ENCODE data around the gene TMBIM4. TPM values are rescaled to one million over a fixed set of nuclear protein-coding genes. Genes with fewer than 3 reads are reported as not detected.
A peak's percentile ranks its signal among the peaks of the same experiment; 100 is the strongest.

Gene TMBIM4
- total and polyA plus RNA-seq, 2 donors (not counting 3 experiments of a cell fraction or from before 2014, with no cell fraction given) = 74.1 to 370 TPM

DNA sequence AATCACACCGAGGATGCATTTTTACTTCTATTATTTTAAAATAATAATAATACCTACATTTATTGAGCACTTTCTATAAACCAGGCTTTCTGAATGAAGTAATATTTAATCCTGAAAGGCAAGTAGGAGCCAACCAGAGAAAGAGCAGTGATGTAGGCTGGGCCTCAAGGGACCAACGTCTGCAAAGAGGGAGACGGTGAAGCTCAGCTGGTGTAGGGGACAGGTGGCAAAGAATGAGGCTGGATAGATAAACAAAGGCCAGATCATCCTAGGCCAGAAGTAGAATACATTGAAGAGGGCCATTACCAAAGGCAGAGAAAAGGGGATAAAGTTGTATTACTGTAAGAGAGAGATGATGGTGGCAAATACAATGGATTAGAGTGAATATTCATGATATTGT lies 810 bp upstream of the TMBIM4 start:
- peak overlapping the region; percentile 61 for H2AFZ ChIP-seq (ENCODE audit: low read depth, low read length)
- H3K4me1 ChIP-seq (ENCODE audit: control insufficient read depth, extremely low read depth, insufficient read depth, low read length) = peaks cover 7% of the 10 kb centered on the region
- H3K36me3 ChIP-seq (ENCODE audit: control insufficient read depth in 2 of 2, extremely low read depth in 1 of 2, insufficient read depth in 2 of 2, low read length in 2 of 2) = no peaks in the 10 kb centered on the region
- CTCF ChIA-PET = no interaction called here
- FAIRE-seq (no peak), DNase-seq (ENCODE audit: low read depth, low spot score) (no peak)
- H3K9me3 ChIP-seq (replicated peaks; ENCODE audit: control insufficient read depth, insufficient read depth, low read length) = no peaks in the 10 kb centered on the region
- BruUV-seq (replicated peaks) = no TSS peak
- H3K9ac ChIP-seq (replicated peaks; ENCODE audit: extremely low read depth, insufficient read depth, low read length) = no peak overlapping the region
- H3K79me2 ChIP-seq (ENCODE audit: control insufficient read depth, insufficient read depth, low read length) = peaks cover 33% of the 10 kb centered on the region
- POLR2A ChIA-PET = interaction anchor here (0.7 to 1.8 kb wide), 2 partner anchors 16 to 40 kb away, joined by 4 to 7 read pairs; partner anchors contain the start of gene LLPH
- H3K9me1 ChIP-seq (replicated peaks; ENCODE audit: control insufficient read depth, extremely low read depth, insufficient read depth, low read length) = no peaks in the 10 kb centered on the region
- no peaks in the 10 kb centered on the region for H4K20me1 ChIP-seq (replicated peaks; ENCODE audit: control insufficient read depth, extremely low read depth, insufficient read depth, low read length)
- no peak for TF ChIP-seq JUN (IDR thresholded peaks at IDR 0.05; ENCODE audit: borderline replicate concordance, insufficient read depth, insufficient read length, low read depth)
- TF ChIP-seq POLR2A (IDR thresholded peaks at IDR 0.05; ENCODE audit: low read depth, low read length) = no peak
- TF ChIP-seq CTCF (IDR thresholded peaks at IDR 0.05; ENCODE audit: extremely low read depth in 1 of 2, insufficient read depth in 1 of 2, low read depth in 1 of 2, low read length in 2 of 2) = no peak
- no peak for TF ChIP-seq POLR2AphosphoS5 (IDR thresholded peaks at IDR 0.05; ENCODE audit: insufficient read depth, low read depth, low read length)
- no peak for TF ChIP-seq MYC (IDR thresholded peaks at IDR 0.05; ENCODE audit: low read depth, low read length)
- TF ChIP-seq, protein P1, sequence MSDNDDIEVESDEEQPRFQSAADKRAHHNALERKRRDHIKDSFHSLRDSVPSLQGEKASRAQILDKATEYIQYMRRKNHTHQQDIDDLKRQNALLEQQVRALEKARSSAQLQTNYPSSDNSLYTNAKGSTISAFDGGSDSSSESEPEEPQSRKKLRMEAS (IDR thresholded peaks at IDR 0.05; ENCODE audit: insufficient read depth, insufficient read length) = no peak
- no peak for TF ChIP-seq FOS (IDR thresholded peaks at IDR 0.05; ENCODE audit: borderline replicate concordance, insufficient read depth, low read length)
- TF ChIP-seq GATA2 (IDR thresholded peaks at IDR 0.05; ENCODE audit: insufficient read depth, insufficient read length, low read depth, low read length) = no peak
- no peak for TF ChIP-seq EZH2 (IDR thresholded peaks at IDR 0.05; ENCODE audit: borderline replicate concordance, low read depth, low read length, severe bottlenecking)
- no peaks in the 10 kb centered on the region for H3K27me3 ChIP-seq (ENCODE audit: control insufficient read depth in 2 of 2, insufficient read depth in 2 of 2, low read length in 2 of 2)
- intact Hi-C loops (cut with micrococcal nuclease) (no loop called here), dilution Hi-C loops (cut with MboI; ENCODE audit: extremely low pct_ligation_motif_present, low sequenced_read_pairs) (no loop called here)
- H3K4me2 ChIP-seq (ENCODE audit: insufficient read depth, low read length) = peak overlapping the region; percentile 9
- H3K4me3 ChIP-seq (replicated peaks in 1 of 3; ENCODE audit: insufficient read depth in 1 of 3, low read depth in 1 of 3, low read length in 3 of 3) = no peak overlapping the region
- no peak overlapping the region for H3K27ac ChIP-seq (ENCODE audit: insufficient read depth, low read depth, low read length)
